Stimulated activated CD4-positive, alpha-beta T cell treated with anti-CD3 and anti-CD28 coated beads, TNF-alpha, amount 100 ng/mL, for 1 hour (primary cell): ENCODE results near the gene SYNDIG1L.
"Not testable (repeated sequence)": the region's sequence is repeated elsewhere in the genome, so short reads cannot be mapped to it uniquely, and the experiment has no call there.

Source experiments
- DNase-seq, 3 donors: peaks; one replicate each; pipeline ENCODE4 v3.0.0-alpha.2; 2020; ENCODE audit warnings: low read depth in 3 of 3, low spot score in 1 of 3

SYNDIG1L gene

DNA sequence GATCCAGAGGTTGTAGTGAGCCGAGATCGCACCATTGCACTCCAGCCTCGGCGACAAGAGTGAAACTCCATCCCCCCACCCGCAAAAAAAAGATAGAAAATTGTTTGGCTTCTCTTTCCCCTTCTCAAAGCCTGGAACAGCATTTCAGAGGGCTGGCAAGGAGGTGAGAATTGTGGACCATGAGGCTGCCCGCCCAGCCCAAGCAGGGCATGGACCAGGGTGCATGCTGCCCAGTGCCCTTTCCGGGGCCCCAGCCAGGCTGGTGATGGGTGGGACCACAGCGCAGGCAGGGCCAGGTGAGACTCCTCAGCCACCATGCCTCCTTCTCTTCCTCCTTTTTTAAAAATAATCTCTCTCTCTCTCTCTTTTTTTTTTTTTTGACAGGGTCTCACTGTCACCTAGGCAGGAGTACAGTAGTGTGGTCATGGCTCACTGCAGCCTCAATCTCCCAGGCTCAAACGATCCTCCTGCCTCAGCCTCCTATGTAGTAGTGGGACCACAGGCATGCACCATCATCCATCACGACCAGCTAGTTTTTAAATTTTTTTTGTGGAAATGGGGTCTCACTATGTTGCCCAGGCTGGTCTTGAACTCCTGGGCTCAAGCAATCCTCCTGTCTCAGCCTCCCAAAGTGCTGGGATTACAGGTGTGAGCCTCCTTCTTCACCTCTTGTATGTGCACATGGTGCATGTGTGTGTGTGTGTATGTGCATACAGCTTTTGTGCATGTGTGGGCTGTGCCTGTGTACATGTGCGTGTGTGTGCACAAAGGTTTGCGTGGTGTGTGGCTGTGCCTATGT, 22.2 kb downstream of the SYNDIG1L start:
- no peak for DNase-seq

DNA sequence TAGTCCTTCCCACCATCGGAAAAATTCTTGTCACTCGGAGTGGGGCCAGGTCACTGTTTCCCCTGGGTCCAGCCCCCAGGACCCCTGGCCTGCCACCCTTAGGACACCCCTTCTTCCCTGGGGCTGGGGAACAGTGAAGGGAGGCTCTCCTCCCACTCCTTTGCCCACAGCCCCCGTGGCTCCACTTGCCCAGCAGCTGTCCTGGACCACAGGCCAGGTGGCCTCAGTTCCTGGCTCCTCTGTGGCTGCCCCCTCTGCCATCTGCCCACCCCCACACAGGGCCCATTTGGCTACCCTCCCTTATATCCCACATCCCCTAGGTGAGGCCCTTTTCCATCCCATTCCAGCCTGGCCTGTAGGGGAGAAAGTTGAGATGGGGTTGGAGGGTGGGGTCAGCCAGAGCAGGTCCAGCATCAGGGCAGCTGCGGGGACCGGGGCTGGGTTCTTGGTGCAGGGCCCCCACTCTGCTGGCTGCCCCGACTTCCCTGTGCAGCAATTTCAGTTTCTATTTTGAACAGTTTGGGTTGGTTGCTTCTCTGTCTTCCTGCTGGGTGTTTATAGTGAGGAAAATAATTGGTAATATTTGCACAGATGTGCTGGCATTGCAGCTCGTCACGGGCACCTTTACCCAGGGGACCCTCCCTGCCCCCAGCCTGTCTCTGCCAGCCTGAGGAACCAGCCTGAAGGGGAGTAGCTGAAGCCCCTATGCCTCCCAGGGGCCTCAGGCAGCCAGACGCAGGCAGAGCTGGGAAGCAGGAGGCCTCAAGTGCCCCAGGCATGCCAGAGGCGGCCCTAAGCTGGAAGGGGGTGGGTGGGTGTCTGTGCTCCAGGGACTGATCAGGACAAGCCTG, 23.4 kb downstream of the SYNDIG1L start:
- DNase-seq, result no peak

- peak; percentile 19 to 34 (median 24) for DNase-seq
These were observed 24.3 kb downstream of the SYNDIG1L start for GRCh38 chr14:74401504-74402241.

GRCh38 chr14:74400919-74401503, 25.0 kb downstream of the SYNDIG1L start:
- DNase-seq, result no peak

GRCh38 chr14:74400031-74400685, 25.9 kb downstream of the SYNDIG1L start:
- no peak for DNase-seq

DNA sequence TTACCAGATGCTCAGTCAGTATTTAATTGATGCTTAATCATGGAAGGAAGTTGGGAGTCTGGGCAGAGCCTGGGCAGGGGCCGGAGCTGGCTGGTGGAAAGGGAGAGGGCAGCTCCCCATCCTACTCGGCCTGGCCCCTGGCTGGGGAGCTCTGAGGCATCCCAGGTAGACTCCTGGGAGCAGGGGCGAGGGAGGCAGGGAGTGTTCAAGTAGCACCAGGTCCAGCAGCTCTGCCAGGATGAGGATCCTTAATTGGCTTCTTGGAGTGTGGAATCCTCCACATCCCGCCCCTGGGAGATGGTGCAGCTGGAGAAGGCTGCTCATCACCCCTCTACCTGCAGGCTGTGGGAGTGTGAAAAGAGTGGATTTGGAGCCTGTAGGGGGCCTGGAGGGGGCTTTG, 30.9 kb downstream of the SYNDIG1L start:
- DNase-seq, result no peak

GRCh38 chr14:74394549-74394948, 31.5 kb downstream of the SYNDIG1L start:
- DNase-seq, result no peak

DNA sequence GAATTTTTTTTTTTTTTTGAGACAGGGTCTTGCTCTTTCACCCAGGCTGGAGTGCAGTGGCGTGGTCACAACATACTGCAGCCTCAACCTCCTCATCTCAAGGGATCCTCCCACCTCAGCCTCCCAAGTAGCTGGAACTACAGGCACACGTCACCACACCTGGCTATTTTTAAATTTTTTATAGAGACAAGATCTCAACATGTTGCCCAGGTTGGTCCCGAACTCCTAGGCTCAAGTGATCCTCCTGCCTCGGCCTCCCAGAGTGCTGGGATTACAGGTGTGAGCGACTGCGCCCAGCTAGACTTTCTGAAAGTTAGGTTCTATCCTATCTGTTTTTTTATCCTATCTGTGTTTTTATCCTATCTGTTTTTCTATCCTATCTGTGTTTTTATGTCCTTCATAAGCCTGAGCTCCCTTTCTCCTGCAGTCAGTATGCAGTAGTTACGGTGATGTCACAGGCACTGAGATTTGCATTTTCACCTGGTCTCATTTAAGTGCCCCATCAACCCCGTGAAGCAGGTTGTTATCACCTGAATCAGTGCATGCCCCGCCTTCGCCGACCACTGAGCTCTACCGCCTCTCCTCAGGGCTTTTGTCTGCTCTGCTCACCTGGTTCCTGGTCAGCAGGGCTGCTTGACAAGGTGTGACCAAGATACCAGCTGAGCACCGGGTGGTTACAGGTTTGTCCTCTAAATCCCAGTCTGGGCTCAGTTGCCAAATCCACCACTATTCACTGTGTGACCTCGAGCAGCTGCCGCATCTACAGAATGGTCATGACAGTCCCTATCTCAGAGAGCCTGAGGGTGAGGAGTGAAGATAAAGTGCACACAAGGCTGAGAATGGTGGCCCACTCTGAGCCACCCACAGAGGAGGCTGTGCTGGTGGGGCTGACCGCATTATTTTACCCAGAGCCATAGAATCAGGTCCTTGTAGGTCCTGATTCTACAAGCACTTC, 33.1 kb downstream of the SYNDIG1L start:
- no peak for DNase-seq

DNA sequence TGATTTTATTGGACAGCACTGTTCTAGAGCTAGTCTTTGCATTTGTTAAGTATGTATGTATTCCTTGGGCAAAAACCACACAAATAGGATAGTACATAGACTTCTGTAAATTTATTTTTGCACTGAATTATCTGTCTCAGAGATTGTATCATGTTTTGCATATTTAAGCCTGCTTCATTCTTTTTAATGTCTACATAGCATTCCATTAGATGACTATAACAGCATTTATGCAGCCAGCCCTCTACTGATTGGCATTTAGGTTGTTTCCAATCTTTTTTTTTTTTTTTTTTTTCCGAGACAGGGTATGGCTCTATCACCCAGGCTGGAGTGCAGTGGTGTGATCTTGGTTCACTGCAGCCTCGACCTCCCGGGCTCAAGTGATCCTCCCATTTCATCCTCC, 34.5 kb downstream of the SYNDIG1L start:
- DNase-seq, result no peak

- not testable (repeated sequence) for DNase-seq
These were observed 35.5 kb downstream of the SYNDIG1L start for GRCh38 chr14:74390505-74390904.

GRCh38 chr14:74389980-74390379, 36.0 kb downstream of the SYNDIG1L start:
- DNase-seq, result no peak

DNA sequence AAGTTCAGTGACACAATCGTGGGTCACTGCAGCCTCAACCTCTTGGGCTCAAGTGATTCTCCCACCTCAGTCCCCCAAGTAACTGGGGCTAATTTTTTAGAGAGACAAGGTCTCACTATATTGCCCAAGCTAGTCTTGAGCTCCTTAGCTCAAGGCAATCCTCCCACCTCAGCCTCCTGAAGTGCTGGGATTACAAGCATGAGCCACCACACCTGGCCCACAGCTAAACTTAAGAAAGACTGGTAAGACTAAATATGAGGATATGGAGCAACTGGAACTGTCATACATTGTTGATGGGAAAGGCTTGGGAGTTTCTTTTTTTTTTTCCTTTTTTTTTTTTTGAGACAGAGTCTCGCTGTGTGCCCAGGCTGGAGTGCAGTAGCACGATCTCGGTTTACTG, 43.8 kb downstream of the SYNDIG1L start:
- no peak for DNase-seq

DNA sequence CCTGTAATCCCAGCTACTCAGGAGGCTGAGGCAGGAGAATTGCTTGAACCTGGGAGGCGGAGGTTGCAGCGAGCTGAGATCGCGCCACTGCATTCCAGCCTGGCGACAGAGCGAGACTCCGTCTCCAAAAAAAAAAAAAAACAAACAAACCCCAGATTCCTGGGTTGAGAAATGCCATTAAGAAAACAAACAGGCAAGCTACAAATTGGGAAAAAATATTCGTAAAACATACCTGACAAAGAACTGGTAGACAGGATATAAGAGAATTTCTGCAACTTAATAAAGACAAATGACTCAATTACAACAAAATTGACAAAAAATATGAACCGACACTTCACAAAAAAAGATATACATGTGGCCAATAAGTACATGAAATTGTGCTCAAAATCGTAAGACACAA, 44.4 kb downstream of the SYNDIG1L start:
- not testable (repeated sequence) for DNase-seq

GRCh38 chr14:74380845-74381244, 45.2 kb downstream of the SYNDIG1L start:
- DNase-seq, result no peak

- no peak for DNase-seq
These were observed 45.8 kb downstream of the SYNDIG1L start for GRCh38 chr14:74380172-74380571.

DNA sequence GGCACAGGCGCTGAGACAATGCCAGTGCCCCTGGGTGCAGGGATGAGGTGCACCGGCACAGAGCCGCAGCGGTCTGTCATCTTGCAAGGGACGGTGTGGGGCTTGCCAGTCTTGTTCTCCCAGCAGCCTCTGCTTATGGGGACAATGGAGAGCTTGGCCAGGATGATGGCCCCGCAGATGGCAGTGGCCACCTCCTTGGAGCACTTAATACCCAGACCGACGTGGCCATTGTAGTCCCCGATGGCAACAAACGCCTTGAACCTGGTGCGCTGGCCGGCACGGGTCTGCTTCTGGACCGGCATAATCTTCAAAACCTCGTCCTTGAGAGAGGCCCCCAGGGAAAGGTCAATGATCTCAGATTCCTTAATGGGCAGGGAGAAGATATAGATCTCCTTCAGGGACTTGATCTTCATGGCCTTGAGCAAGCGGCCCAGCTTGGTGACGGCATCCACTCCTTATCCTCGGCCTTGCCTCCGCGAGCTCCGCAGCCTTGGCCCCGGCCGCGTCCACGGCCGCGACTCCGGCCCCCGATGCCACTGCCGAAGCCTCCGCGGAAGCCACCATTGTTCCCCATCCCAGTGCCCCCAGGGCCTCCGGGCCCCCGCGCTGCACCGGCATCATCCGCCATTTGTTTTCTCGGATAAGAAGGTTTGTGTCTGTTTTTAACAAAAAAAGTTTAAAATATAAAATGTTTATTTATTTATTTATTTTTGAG, 47.9 kb downstream of the SYNDIG1L start:
- DNase-seq, result no peak

GRCh38 chr14:74368441-74368840, 57.6 kb downstream of the SYNDIG1L start:
- DNase-seq, result no peak

- no peak for DNase-seq
These were observed 58.0 kb downstream of the SYNDIG1L start for GRCh38 chr14:74368026-74368425.
